ENCODE results near the gene GPR137. TPM values are rescaled to one million over a fixed set of nuclear protein-coding genes. Genes with fewer than 3 reads are reported as not detected.

Gene GPR137
- total RNA-seq, 4 donors from 2014 or later: 17.8 to 30.0 (median 19.7) TPM

GRCh38 chr11:64249563-64250414 is 35.9 kb upstream of the GPR137 start:
- H3K36me3 ChIP-seq: peaks cover 6% of the 10 kb centered on the region
- no peak overlapping the region for H3K27ac ChIP-seq
- no peaks in the 10 kb centered on the region for H3K9me3 ChIP-seq
- H3K27me3 ChIP-seq: no peaks in the 10 kb centered on the region
- 86% methylated on average over 7 of the region's 8 CpGs for WGBS
- no peak for TF ChIP-seq EP300 (IDR thresholded peaks at IDR 0.05)
- H3K4me3 ChIP-seq: no peak overlapping the region
- DNase-seq (ENCODE audit: low spot score in 2 of 2): no peak
- peaks cover 57% of the 10 kb centered on the region for H3K4me1 ChIP-seq

GRCh38 chr11:64250415-64251015 is 35.1 kb upstream of the GPR137 start:
- no peaks in the 10 kb centered on the region for H3K27me3 ChIP-seq
- WGBS: 35% methylated on average over 9 of the region's 13 CpGs
- DNase-seq (ENCODE audit: low spot score in 2 of 2): no peak
- peaks cover 50% of the 10 kb centered on the region for H3K4me1 ChIP-seq
- TF ChIP-seq POLR2A (IDR thresholded peaks at IDR 0.05): no peak
- no peak for TF ChIP-seq EP300 (IDR thresholded peaks at IDR 0.05)
- TF ChIP-seq POLR2AphosphoS5 (IDR thresholded peaks at IDR 0.05): no peak
- TF ChIP-seq CTCF (IDR thresholded peaks at IDR 0.05): no peak
- peaks cover 12% of the 10 kb centered on the region for H3K36me3 ChIP-seq
- no peaks in the 10 kb centered on the region for H3K9me3 ChIP-seq
- H3K4me3 ChIP-seq: peak overlapping the region; percentile 85
- no peak overlapping the region for H3K27ac ChIP-seq

- peaks cover 19% of the 10 kb centered on the region for H3K36me3 ChIP-seq
- no peak for DNase-seq (ENCODE audit: low spot score in 2 of 2)
- TF ChIP-seq EP300 (IDR thresholded peaks at IDR 0.05): no peak
- peak; percentile 55 to 95 for TF ChIP-seq CTCF (IDR thresholded peaks at IDR 0.05)
- TF ChIP-seq POLR2A (IDR thresholded peaks at IDR 0.05): no peak
- TF ChIP-seq POLR2AphosphoS5 (IDR thresholded peaks at IDR 0.05): no peak
- WGBS: 2% methylated on average over 17 of the region's 75 CpGs
- H3K9me3 ChIP-seq: no peaks in the 10 kb centered on the region
- peaks cover 43% of the 10 kb centered on the region for H3K4me1 ChIP-seq
- H3K4me3 ChIP-seq: peak within 1 kb of the TSS; percentile 85
- peak within 1 kb of the TSS; percentile 16 for H3K27ac ChIP-seq
- no peaks in the 10 kb centered on the region for H3K27me3 ChIP-seq
Measured at GRCh38 chr11:64251016-64251752, 34.5 kb upstream of the GPR137 start, which contains the start of gene PLCB3. TSS of gene PLCB3 (plus strand) at chr11:64251530. CDS start at chr11:64251650, 120 bp downstream.

GRCh38 chr11:64251753-64252002 is 34.0 kb upstream of the GPR137 start:
- no peak for TF ChIP-seq EP300 (IDR thresholded peaks at IDR 0.05)
- TF ChIP-seq POLR2AphosphoS5 (IDR thresholded peaks at IDR 0.05): no peak
- TF ChIP-seq CTCF (IDR thresholded peaks at IDR 0.05): no peak
- no peak for TF ChIP-seq POLR2A (IDR thresholded peaks at IDR 0.05)
- H3K9me3 ChIP-seq: no peaks in the 10 kb centered on the region
- peaks cover 24% of the 10 kb centered on the region for H3K36me3 ChIP-seq
- DNase-seq (ENCODE audit: low spot score in 2 of 2): no peak
- H3K4me1 ChIP-seq: peaks cover 43% of the 10 kb centered on the region
- no peaks in the 10 kb centered on the region for H3K27me3 ChIP-seq
- peak overlapping the region; percentile 16 for H3K27ac ChIP-seq
- H3K4me3 ChIP-seq: peak overlapping the region; percentile 85
- WGBS: 0% methylated on average over 11 of the region's 18 CpGs

GRCh38 chr11:64252003-64252872 is 33.4 kb upstream of the GPR137 start:
- no peak for DNase-seq (ENCODE audit: low spot score in 2 of 2)
- Histone ChIP-seq H3K9me3 (no peaks in the 10 kb centered on the region), H3K27ac (no peak overlapping the region), H3K4me3 (peak overlapping the region; percentile 85), H3K36me3 (peaks cover 30% of the 10 kb centered on the region), H3K27me3 (no peaks in the 10 kb centered on the region), H3K4me1 (peaks cover 39% of the 10 kb centered on the region)
- WGBS: under 1% methylated on average over 22 of the region's 23 CpGs
- no peak for TF ChIP-seq POLR2AphosphoS5 (IDR thresholded peaks at IDR 0.05)
- TF ChIP-seq POLR2A (IDR thresholded peaks at IDR 0.05): no peak
- TF ChIP-seq CTCF (IDR thresholded peaks at IDR 0.05): no peak
- TF ChIP-seq EP300 (IDR thresholded peaks at IDR 0.05): no peak

Measured in suprapubic skin (tissue), 4 donors.